GM12878 (cell line): ENCODE results near the gene PMS1. TPM values are rescaled to one million over a fixed set of nuclear protein-coding genes. Genes with fewer than 3 reads are reported as not detected.
A peak's percentile ranks its signal among the peaks of the same experiment; 100 is the strongest.

Experiments used
- ASH2L ChIP-seq: fragments of 300-600, 200-600 bp; sonication (generic); IDR thresholded peaks from 2 replicates; pipeline ENCODE4 v1.6.1; 2017; ENCODE audit warnings: low read depth, mild to moderate bottlenecking, borderline replicate concordance
- ATF7 ChIP-seq: fragments of 450-650 bp; IDR thresholded peaks from 2 replicates; pipeline ENCODE4 v1.6.1; 2016; ENCODE audit warnings: low read depth, mild to moderate bottlenecking
- BRCA1 ChIP-seq: IDR thresholded peaks from 2 replicates; pipeline ENCODE4 v1.6.1; 2011; ENCODE audit warnings: low read depth, low read length, improper control_type of control experiment
- CBX5 ChIP-seq: sonication (generic); IDR thresholded peaks from 2 replicates; pipeline ENCODE4 v1.6.1; 2016; ENCODE audit warnings: low read depth, moderate library complexity, mild to moderate bottlenecking, inconsistent platforms
- CEBPB ChIP-seq, 2 experiments: fragments of 150-350 bp in 1 of 2; IDR thresholded peaks; 2 replicates each; pipeline ENCODE4 v1.6.1; 2012 to 2014; ENCODE audit warnings: low read depth in 2 of 2, low read length in 2 of 2, borderline replicate concordance in 1 of 2, inconsistent platforms in 1 of 2
- CREB1 ChIP-seq: IDR thresholded peaks from 2 replicates; pipeline ENCODE4 v1.6.1; 2012; ENCODE audit warnings: low read depth, mild to moderate bottlenecking, inconsistent platforms
- DPF2 ChIP-seq: fragments of 450-650 bp; IDR thresholded peaks from 2 replicates; pipeline ENCODE4 v1.6.1; 2017; ENCODE audit warnings: mild to moderate bottlenecking
- ESRRA ChIP-seq: IDR thresholded peaks from 2 replicates; pipeline ENCODE4 v1.6.1; 2012; ENCODE audit warnings: mild to moderate bottlenecking, low read length, improper control_type of control experiment
- HCFC1 ChIP-seq: fragments of 150-350 bp; IDR thresholded peaks from 2 replicates; pipeline ENCODE4 v1.6.1; 2014; ENCODE audit warnings: low read length
- HDAC2 ChIP-seq: fragments of 200-600 bp; sonication (generic); IDR thresholded peaks from 2 replicates; pipeline ENCODE4 v1.6.1; 2017
- IRF4 ChIP-seq: IDR thresholded peaks from 2 replicates; pipeline ENCODE4 v1.6.1; 2011; ENCODE audit warnings: low read depth, low read length
- MTA2 ChIP-seq: fragments of 450-650 bp; IDR thresholded peaks from 2 replicates; pipeline ENCODE4 v1.6.1; 2016; ENCODE audit warnings: low read depth, mild to moderate bottlenecking, moderate library complexity
- MXI1 ChIP-seq: fragments of 150-350 bp; IDR thresholded peaks from 2 replicates; pipeline ENCODE4 v1.6.1; 2011; ENCODE audit warnings: low read depth, mild to moderate bottlenecking, inconsistent platforms, low read length, improper control_type of control experiment
- MYB ChIP-seq: fragments of 150-350 bp; IDR thresholded peaks from 2 replicates; pipeline ENCODE4 v1.6.1; 2014; ENCODE audit warnings: mild to moderate bottlenecking, low read depth, low read length, borderline replicate concordance
- NBN ChIP-seq: fragments of 450-650 bp; IDR thresholded peaks from 2 replicates; pipeline ENCODE4 v1.6.1; 2016
- NRF1 ChIP-seq: conservative IDR thresholded peaks from 2 replicates; pipeline ENCODE4 v1.6.1; 2011; ENCODE audit warnings: mild to moderate bottlenecking, low read depth, low read length, improper control_type of control experiment
- RAD21 ChIP-seq: IDR thresholded peaks from 2 replicates; pipeline ENCODE4 v1.6.1; 2011; ENCODE audit warnings: mild to moderate bottlenecking, low read depth, low read length, moderate library complexity; ENCODE audit not compliant: insufficient read depth
- RFX5 ChIP-seq: IDR thresholded peaks from 2 replicates; pipeline ENCODE4 v1.6.1; 2011; ENCODE audit warnings: low read depth, low read length, improper control_type of control experiment
- RUNX3 ChIP-seq: IDR thresholded peaks from 2 replicates; pipeline ENCODE4 v1.6.1; 2012; ENCODE audit warnings: low read length, inconsistent platforms
- SIX5 ChIP-seq: IDR thresholded peaks from 2 replicates; pipeline ENCODE4 v1.6.1; 2011; ENCODE audit warnings: mild to moderate bottlenecking, low read depth, low read length, moderate library complexity; ENCODE audit not compliant: severe bottlenecking
- SMAD5 ChIP-seq: IDR thresholded peaks from 2 replicates; pipeline ENCODE4 v1.6.1; 2016; ENCODE audit warnings: antibody characterized with exemption, low read depth
- WRNIP1 ChIP-seq: IDR thresholded peaks from 2 replicates; pipeline ENCODE4 v1.6.1; 2011; ENCODE audit warnings: low read depth, low read length, improper control_type of control experiment, borderline replicate concordance
- YBX1 ChIP-seq: fragments of 450-650 bp; IDR thresholded peaks from 2 replicates; pipeline ENCODE4 v1.6.1; 2016; ENCODE audit warnings: antibody characterized with exemption
- YY1 ChIP-seq: IDR thresholded peaks from 2 replicates; pipeline ENCODE4 v1.6.1; 2011; ENCODE audit warnings: low read depth, mild to moderate bottlenecking, low read length
- polyA plus RNA-seq, 11 experiments: library from polyadenylated mRNA; depleted of rRNA in 4 of 11; unstranded in 6 of 11; stranded (reverse) in 5 of 11; fragments of >200 nt; fragmentation: Nextera tagmentation in 4 of 11; fragmentation: Illumina TruSeq in 1 of 11; extraction: Ambion mirVana in 4 of 11; extraction: Trizol in 1 of 11; gene quantifications; 1 replicate in 1 of 11; 2 replicates in 10 of 11; pipeline versions ENCODE4 v1.2.1 to v1.2.3, GENCODE V29; 2011 to 2016; ENCODE audit warnings: inconsistent platforms in 2 of 11, missing spikeins in 2 of 11, low read depth in 1 of 11
- total RNA-seq, 4 experiments: library from RNA; depleted of rRNA in 3 of 4; stranded (reverse); fragments of >200 nt in 3 of 4; fragmentation: Illumina TruSeq in 1 of 4; extraction: Trizol in 1 of 4; gene quantifications; 2 replicates each; pipeline versions ENCODE4 v1.2.1 to v1.2.3, GENCODE V29; 2013 to 2021
- TF ChIP-seq, protein P1 (sequence below): IDR thresholded peaks from 2 replicates; pipeline ENCODE4 v1.6.1; 2012; ENCODE audit warnings: low read depth, low read length, improper control_type of control experiment
- TF ChIP-seq, protein P2 (sequence below): fragments of 450-650 bp; IDR thresholded peaks from 2 replicates; pipeline ENCODE4 v1.6.1; 2014; ENCODE audit warnings: mild to moderate bottlenecking
- TF ChIP-seq, protein P3 (sequence below): IDR thresholded peaks from 2 replicates; pipeline ENCODE4 v1.6.1; 2011; ENCODE audit warnings: low read depth, mild to moderate bottlenecking, low read length, moderate library complexity, borderline replicate concordance; ENCODE audit errors: extremely low read depth
- TF ChIP-seq, protein P4 (sequence below): IDR thresholded peaks from 2 replicates; pipeline ENCODE4 v1.6.1; 2012; ENCODE audit warnings: low read length, inconsistent platforms

Gene PMS1
- total and polyA plus RNA-seq, 10 of the 15 experiments (the other 5 are each of a cell fraction or from before 2014, with no cell fraction given) = 18.7 to 50.6 (median 29.5) TPM

DNA sequence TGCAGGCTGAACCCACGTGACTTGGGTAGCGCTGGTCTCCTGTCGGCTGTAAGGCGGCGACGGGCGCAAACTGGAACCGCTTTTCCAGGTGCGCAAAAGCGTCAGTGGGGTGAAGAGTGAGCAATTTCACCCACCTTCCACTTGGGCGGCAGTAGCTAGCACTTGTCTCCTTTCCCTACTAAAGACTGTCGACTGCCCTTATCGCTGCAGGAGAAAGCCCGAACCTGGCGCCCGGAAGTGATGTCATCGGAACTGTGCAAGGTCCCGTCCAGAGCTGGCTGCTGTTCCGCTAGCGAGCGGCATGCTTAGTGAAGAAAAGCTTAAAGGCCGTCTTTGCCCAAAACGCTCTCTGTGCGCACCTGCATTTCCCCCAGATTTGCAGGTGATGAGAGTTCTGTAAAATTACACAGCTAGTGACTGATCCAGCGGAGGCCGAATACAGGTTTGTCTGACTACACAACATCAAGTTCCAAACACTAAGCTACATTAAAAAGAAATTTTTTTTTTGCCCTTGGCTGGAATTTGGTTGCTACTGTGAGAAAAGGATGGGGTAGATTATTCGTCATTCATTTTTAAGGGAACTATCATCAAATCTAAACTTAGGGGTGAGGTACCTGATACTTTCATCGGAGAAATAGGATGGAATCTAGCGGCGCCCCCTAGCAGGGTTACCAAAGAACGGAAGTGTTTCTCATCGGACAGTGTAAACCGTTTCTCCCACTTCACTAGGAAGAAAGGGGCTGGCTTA is 21.5 kb upstream of the PMS1 start, which contains the start of gene OSGEPL1 (continued):
- TF ChIP-seq, protein P1, sequence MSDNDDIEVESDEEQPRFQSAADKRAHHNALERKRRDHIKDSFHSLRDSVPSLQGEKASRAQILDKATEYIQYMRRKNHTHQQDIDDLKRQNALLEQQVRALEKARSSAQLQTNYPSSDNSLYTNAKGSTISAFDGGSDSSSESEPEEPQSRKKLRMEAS = peak; percentile 92
- TF ChIP-seq, protein P2, sequence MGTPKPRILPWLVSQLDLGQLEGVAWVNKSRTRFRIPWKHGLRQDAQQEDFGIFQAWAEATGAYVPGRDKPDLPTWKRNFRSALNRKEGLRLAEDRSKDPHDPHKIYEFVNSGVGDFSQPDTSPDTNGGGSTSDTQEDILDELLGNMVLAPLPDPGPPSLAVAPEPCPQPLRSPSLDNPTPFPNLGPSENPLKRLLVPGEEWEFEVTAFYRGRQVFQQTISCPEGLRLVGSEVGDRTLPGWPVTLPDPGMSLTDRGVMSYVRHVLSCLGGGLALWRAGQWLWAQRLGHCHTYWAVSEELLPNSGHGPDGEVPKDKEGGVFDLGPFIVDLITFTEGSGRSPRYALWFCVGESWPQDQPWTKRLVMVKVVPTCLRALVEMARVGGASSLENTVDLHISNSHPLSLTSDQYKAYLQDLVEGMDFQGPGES = no peak
- TF ChIP-seq SMAD5 = peak; percentile 77; the same call in 1 of the 2 replicates
- TF ChIP-seq YBX1 = no peak
- TF ChIP-seq, protein P3, sequence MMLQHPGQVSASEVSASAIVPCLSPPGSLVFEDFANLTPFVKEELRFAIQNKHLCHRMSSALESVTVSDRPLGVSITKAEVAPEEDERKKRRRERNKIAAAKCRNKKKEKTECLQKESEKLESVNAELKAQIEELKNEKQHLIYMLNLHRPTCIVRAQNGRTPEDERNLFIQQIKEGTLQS = peak; percentile 42; the same call in 1 of the 2 replicates
- peak; percentile 53 for TF ChIP-seq HCFC1
- TF ChIP-seq ESRRA = 0 out of 2 replicates have a peak, but pooled peaks have one; percentile 56
- no peak; the same call in 1 of the 2 replicates for TF ChIP-seq IRF4
- no peak for TF ChIP-seq NRF1
- TF ChIP-seq ASH2L = peak; percentile 83; the same call in 1 of the 2 replicates
- TF ChIP-seq DPF2 = 0 out of 2 replicates have a peak, but pooled peaks have one; percentile 12
- 0 out of 2 replicates have a peak, but pooled peaks have one; percentile 54 for TF ChIP-seq WRNIP1
- TF ChIP-seq ATF7 = peak; percentile 99
- TF ChIP-seq RFX5 = no peak
- TF ChIP-seq CREB1 = peak; percentile 91
- peak; percentile 60; the same call in 1 of the 2 replicates for TF ChIP-seq CBX5
- no peak for TF ChIP-seq BRCA1
- peak; percentile 32; the same call in 1 of the 2 replicates for TF ChIP-seq MTA2
- peak; percentile 57; the same call in 1 of the 2 replicates for TF ChIP-seq YY1
- TF ChIP-seq NBN = no peak; the same call in 1 of the 2 replicates
- TF ChIP-seq, protein P4, sequence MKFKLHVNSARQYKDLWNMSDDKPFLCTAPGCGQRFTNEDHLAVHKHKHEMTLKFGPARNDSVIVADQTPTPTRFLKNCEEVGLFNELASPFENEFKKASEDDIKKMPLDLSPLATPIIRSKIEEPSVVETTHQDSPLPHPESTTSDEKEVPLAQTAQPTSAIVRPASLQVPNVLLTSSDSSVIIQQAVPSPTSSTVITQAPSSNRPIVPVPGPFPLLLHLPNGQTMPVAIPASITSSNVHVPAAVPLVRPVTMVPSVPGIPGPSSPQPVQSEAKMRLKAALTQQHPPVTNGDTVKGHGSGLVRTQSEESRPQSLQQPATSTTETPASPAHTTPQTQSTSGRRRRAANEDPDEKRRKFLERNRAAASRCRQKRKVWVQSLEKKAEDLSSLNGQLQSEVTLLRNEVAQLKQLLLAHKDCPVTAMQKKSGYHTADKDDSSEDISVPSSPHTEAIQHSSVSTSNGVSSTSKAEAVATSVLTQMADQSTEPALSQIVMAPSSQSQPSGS = peak; percentile 89
- TF ChIP-seq MYB = no peak
- TF ChIP-seq HDAC2 = no peak
- TF ChIP-seq SIX5 = peak; percentile 22
- TF ChIP-seq MXI1 = peak; percentile 50; the same call in 1 of the 2 replicates
- TF ChIP-seq CEBPB (IDR thresholded peaks at IDR 0.05; ENCODE audit: borderline replicate concordance in 1 of 2, low read depth in 2 of 2, low read length in 2 of 2) = no peak
- peak; percentile 56 for TF ChIP-seq RUNX3
- TF ChIP-seq RAD21 = peak; percentile 16; the same call in 1 of the 2 replicates
